ENCODE data around the gene GZF1.
A peak's percentile ranks its signal among the peaks of the same experiment; 100 is the strongest.
"Not testable (repeated sequence)": the region's sequence is repeated elsewhere in the genome, so short reads cannot be mapped to it uniquely, and the experiment has no call there.

The GZF1 gene

GRCh38 chr20:23343590-23343989 lies 18.4 kb upstream of the GZF1 start:
- no peak overlapping the region for H3K4me3 ChIP-seq (ENCODE audit: low read depth, low read length)
- TF ChIP-seq CTCF (conservative IDR thresholded peaks at IDR 0.05; ENCODE audit: low read depth, low read length): no peak
- no peak for DNase-seq (ENCODE audit: low read depth)

GRCh38 chr20:23344336-23344735 lies 17.6 kb upstream of the GZF1 start:
- no peak for TF ChIP-seq CTCF (conservative IDR thresholded peaks at IDR 0.05; ENCODE audit: low read depth, low read length)
- no peak overlapping the region for H3K4me3 ChIP-seq (ENCODE audit: low read depth, low read length)
- no peak for DNase-seq (ENCODE audit: low read depth)

- no peak overlapping the region for H3K4me3 ChIP-seq (ENCODE audit: low read depth, low read length)
- no peak for TF ChIP-seq CTCF (conservative IDR thresholded peaks at IDR 0.05; ENCODE audit: low read depth, low read length)
- no peak for DNase-seq (ENCODE audit: low read depth)
Measured at GRCh38 chr20:23346002-23346401, 16.0 kb upstream of the GZF1 start.

- no peak for DNase-seq (ENCODE audit: low read depth)
- H3K4me3 ChIP-seq (ENCODE audit: low read depth, low read length): no peak overlapping the region
- TF ChIP-seq CTCF (conservative IDR thresholded peaks at IDR 0.05; ENCODE audit: low read depth, low read length): no peak
Measured at GRCh38 chr20:23347791-23348190, 14.2 kb upstream of the GZF1 start.

- H3K4me3 ChIP-seq (ENCODE audit: low read depth, low read length); DNase-seq (ENCODE audit: low read depth): not testable (repeated sequence)
Measured at GRCh38 chr20:23348510-23348909, 13.5 kb upstream of the GZF1 start.

- DNase-seq (ENCODE audit: low read depth): no peak
- peak; percentile 49 for TF ChIP-seq CTCF (conservative IDR thresholded peaks at IDR 0.05; ENCODE audit: low read depth, low read length)
- peak overlapping the region; percentile 90 for H3K4me3 ChIP-seq (ENCODE audit: low read depth, low read length)
Measured at GRCh38 chr20:23349338-23350195, 12.4 kb upstream of the GZF1 start.

DNA sequence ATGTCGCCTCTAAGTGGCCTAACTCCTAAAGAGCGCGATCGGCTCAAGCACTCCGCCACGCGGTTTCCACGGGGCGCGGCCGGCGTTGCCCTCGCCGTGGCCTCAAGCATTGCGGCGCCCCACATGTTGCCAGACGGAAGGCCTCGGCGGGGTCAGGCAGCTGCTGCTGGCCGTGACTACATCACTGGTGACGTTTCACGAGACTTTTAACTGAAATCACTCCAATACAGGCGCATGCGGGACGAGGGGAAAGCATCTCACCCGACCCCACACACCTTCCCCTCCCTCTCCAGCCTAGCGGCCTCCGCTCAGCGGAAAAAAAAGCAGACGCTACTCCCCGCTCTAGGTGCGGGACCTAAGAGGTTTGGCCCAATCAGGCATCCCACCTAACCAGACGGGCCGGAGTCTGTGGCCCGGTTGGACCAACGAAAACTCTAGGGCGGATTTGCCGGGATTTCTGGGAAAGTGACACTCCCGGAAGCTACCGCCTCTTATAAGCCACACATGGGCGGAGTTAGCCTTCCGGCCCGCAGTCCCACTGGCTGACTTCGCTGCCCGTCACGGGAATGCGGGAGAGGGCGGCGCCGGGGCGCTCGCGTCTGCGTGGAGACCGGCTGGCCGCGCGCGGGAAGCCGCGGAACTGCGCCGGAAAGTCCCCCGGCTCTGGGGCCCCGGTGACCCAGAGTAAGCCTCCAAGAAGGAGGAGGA lies 11.6 kb upstream of the GZF1 start, which contains the start of gene NXT1:
TSS of gene NXT1 (plus strand) at position 596 of the 708 bp plus-strand sequence. CDS start 3,251 bp downstream, outside the sequence.
- peak within 1 kb of the TSS; percentile 90 for H3K4me3 ChIP-seq (ENCODE audit: low read depth, low read length)
- no peak for TF ChIP-seq CTCF (conservative IDR thresholded peaks at IDR 0.05; ENCODE audit: low read depth, low read length)
- DNase-seq (ENCODE audit: low read depth): peak; percentile 100

All from choroid plexus epithelial cell (primary cell).